ENCODE results near the gene MED31. TPM values are rescaled to one million over a fixed set of nuclear protein-coding genes. Genes with fewer than 3 reads are reported as not detected.
A peak's percentile ranks its signal among the peaks of the same experiment; 100 is the strongest.

Gene MED31
- polyA plus RNA-seq, 1 experiment, result 24.6 TPM

GRCh38 chr17:6642592-6642991 lies 8.8 kb downstream of the MED31 start:
- Histone ChIP-seq H3K9me3 (ENCODE audit: control insufficient read depth, insufficient read depth, low read length) (no peaks in the 10 kb centered on the region; the same call in 1 of the 2 replicates), H3K27ac (ENCODE audit: low read depth, low read length) (no peak overlapping the region), H3K27me3 (ENCODE audit: control insufficient read depth, insufficient read depth, low read length) (no peaks in the 10 kb centered on the region), H3K4me3 (ENCODE audit: low read depth, low read length) (no peak overlapping the region)
- ChIA-PET POLR2A (no interaction called here), CTCF (interaction anchor here (1.7 kb wide), 1 partner anchor 170 kb away, joined by 9 read pairs; no protein-coding TSS in a partner anchor)
- DNase-seq (ENCODE audit: low read depth, low spot score), result no peak
- TF ChIP-seq CTCF (IDR thresholded peaks at IDR 0.05; ENCODE audit: low read depth, low read length), result no peak

- H3K9me3 ChIP-seq (ENCODE audit: control insufficient read depth, insufficient read depth, low read length), result no peaks in the 10 kb centered on the region; the same call in 1 of the 2 replicates
- peak overlapping the region; percentile 75 for H3K27ac ChIP-seq (ENCODE audit: low read depth, low read length)
- TF ChIP-seq CTCF (IDR thresholded peaks at IDR 0.05; ENCODE audit: low read depth, low read length), result no peak
- ChIA-PET CTCF (interaction anchor here (1.1 to 1.7 kb wide), 2 partner anchors 169 to 405 kb away, joined by 3 to 9 read pairs; no protein-coding TSS in a partner anchor), POLR2A (interaction anchor here (1.3 kb wide), 1 partner anchor 197 kb away, joined by 4 read pairs; the partner anchor contains the start of gene PIMREG)
- H3K4me3 ChIP-seq (ENCODE audit: low read depth, low read length), result peak overlapping the region; percentile 90
- no peaks in the 10 kb centered on the region for H3K27me3 ChIP-seq (ENCODE audit: control insufficient read depth, insufficient read depth, low read length)
- DNase-seq (ENCODE audit: low read depth, low spot score), result no peak
These were observed 10.1 kb downstream of the MED31 start for GRCh38 chr17:6641247-6641863.

- DNase-seq (ENCODE audit: low read depth, low spot score), result peak; percentile 74
- POLR2A ChIA-PET, result interaction anchor here (1.3 kb wide), 2 partner anchors 169 to 197 kb away, joined by 4 read pairs; partner anchors contain the start of gene PIMREG
- H3K9me3 ChIP-seq (ENCODE audit: control insufficient read depth, insufficient read depth, low read length), result no peaks in the 10 kb centered on the region; the same call in 1 of the 2 replicates
- TF ChIP-seq CTCF (IDR thresholded peaks at IDR 0.05; ENCODE audit: low read depth, low read length), result no peak
- CTCF ChIA-PET, result interaction anchor here (0.7 to 1.1 kb wide), 2 partner anchors 44 to 405 kb away, joined by 3 read pairs; no protein-coding TSS in a partner anchor
- peak within 1 kb of the TSS; percentile 75 for H3K27ac ChIP-seq (ENCODE audit: low read depth, low read length)
- H3K4me3 ChIP-seq (ENCODE audit: low read depth, low read length), result peak within 1 kb of the TSS; percentile 90
- no peaks in the 10 kb centered on the region for H3K27me3 ChIP-seq (ENCODE audit: control insufficient read depth, insufficient read depth, low read length)
These were observed 10.7 kb downstream of the MED31 start, which contains the start of the genes KIAA0753 and TXNDC17 for GRCh38 chr17:6640536-6641246. KIAA0753 (minus strand) TSS chr17:6640711; CDS start chr17:6635103, 5,608 bp downstream. TXNDC17 (plus strand) TSS chr17:6641060; CDS start chr17:6641083, 23 bp downstream.

GRCh38 chr17:6639586-6640535 lies 11.5 kb downstream of the MED31 start:
- ChIA-PET CTCF (interaction anchor here (0.7 kb wide), 1 partner anchor 43 kb away, joined by 3 read pairs; no protein-coding TSS in a partner anchor), POLR2A (interaction anchor here (1.3 kb wide), 2 partner anchors 168 to 196 kb away, joined by 4 read pairs; partner anchors contain the start of gene PIMREG)
- peak overlapping the region; percentile 90 for H3K4me3 ChIP-seq (ENCODE audit: low read depth, low read length)
- H3K9me3 ChIP-seq (ENCODE audit: control insufficient read depth, insufficient read depth, low read length), result no peaks in the 10 kb centered on the region; the same call in 1 of the 2 replicates
- no peak for DNase-seq (ENCODE audit: low read depth, low spot score)
- peak overlapping the region; percentile 65 for H3K27ac ChIP-seq (ENCODE audit: low read depth, low read length)
- no peaks in the 10 kb centered on the region for H3K27me3 ChIP-seq (ENCODE audit: control insufficient read depth, insufficient read depth, low read length)
- no peak for TF ChIP-seq CTCF (IDR thresholded peaks at IDR 0.05; ENCODE audit: low read depth, low read length)
